HepG2 (cell line): ENCODE results near the gene NT5DC1. TPM values are rescaled to one million over a fixed set of nuclear protein-coding genes. Genes with fewer than 3 reads are reported as not detected.

Experiments used
- ATAC-seq: fragments of 200-7000 bp; cut with Tn5 transposase; 3 replicates; pipeline ENCODE4 v1.9.1; 2020; ENCODE audit warnings: mild to moderate bottlenecking, moderate library complexity
- BruUV-seq: library from RNA; stranded (reverse); fragments of 400-500 nt; replicated peaks from 2 replicates; lab custom pipeline; 2021; lab: Mats Ljungman, UMichigan
- CTCF ChIA-PET: fragments of 300-600 bp; formaldehyde crosslinking; extraction: SDS; loops from one replicate; lab custom pipeline; 2021; ENCODE audit warnings: low total read pairs, inconsistent platforms, low intra/inter-chr PET ratio; lab: Yijun Ruan, JAX
- POLR2A ChIA-PET: fragments of 350-600 bp; sonication (Branson Sonifier 250); formaldehyde crosslinking; loops from one replicate; lab custom pipeline; 2020; ENCODE audit warnings: antibody characterized with exemption, inconsistent platforms; lab: Yijun Ruan, JAX
- DNase-seq: peaks from one replicate; pipeline ENCODE4 v3.0.0-alpha.2; 2015; ENCODE audit warnings: low spot score
- FAIRE-seq: peaks from 3 replicates; lab custom pipeline; 2011; peaks lifted over from hg19 to GRCh38; lab: Jason Lieb, UNC
- H2AFZ ChIP-seq: one replicate; pipeline ENCODE4 v1.6.1; 2011; ENCODE audit warnings: low read length, inconsistent platforms
- H3K27ac ChIP-seq: fragments of 300-600 bp; 3 replicates; pipeline ENCODE4 v1.8.0; 2011; ENCODE audit warnings: mixed run types, mild to moderate bottlenecking, mixed read lengths, low read length, inconsistent platforms; ENCODE audit not compliant: insufficient read depth; ENCODE audit errors: extremely low read length
- H3K27me3 ChIP-seq, 2 experiments: fragments of 200-600 bp in 1 of 2; 2 replicates in 1 of 2; 3 replicates in 1 of 2; pipeline versions ENCODE4 v1.6.0 to v1.8.0; 2011; ENCODE audit warnings: low read length in 2 of 2, mild to moderate bottlenecking in 2 of 2, moderate library complexity in 2 of 2, inconsistent platforms in 1 of 2; ENCODE audit not compliant: insufficient read depth in 2 of 2, control insufficient read depth in 1 of 2
- H3K36me3 ChIP-seq, 2 experiments: fragments of 200-600 bp in 1 of 2; replicated peaks in 1 of 2; 2 replicates in 1 of 2; 3 replicates in 1 of 2; pipeline versions ENCODE4 v1.5.1 to v1.8.0; 2011; ENCODE audit warnings: low read length in 2 of 2, inconsistent platforms in 1 of 2; ENCODE audit not compliant: insufficient read depth in 2 of 2, control insufficient read depth in 1 of 2
- H3K4me1 ChIP-seq: 2 replicates; pipeline ENCODE4 v1.5.1; 2012; ENCODE audit warnings: low read length, inconsistent platforms; ENCODE audit not compliant: insufficient read depth
- H3K4me2 ChIP-seq: 2 replicates; pipeline ENCODE4 v1.6.0; 2011; ENCODE audit warnings: low read depth, low read length, inconsistent platforms
- H3K4me3 ChIP-seq, 3 experiments: fragments of 200-600 bp in 1 of 3; sonication (generic), shearing (Covaris generic) in 1 of 3; replicated peaks in 1 of 3; 2 replicates each; pipeline ENCODE4 v1.5.1; 2011 to 2016; ENCODE audit warnings: low read length in 3 of 3, inconsistent platforms in 2 of 3, low read depth in 2 of 3, mild to moderate bottlenecking in 2 of 3, control low read depth in 1 of 3, mixed read lengths in 1 of 3; ENCODE audit not compliant: insufficient read depth in 1 of 3
- H3K79me2 ChIP-seq: one replicate; pipeline ENCODE4 v1.6.1; 2011; ENCODE audit warnings: low read length, inconsistent platforms; ENCODE audit not compliant: insufficient read depth
- H3K9ac ChIP-seq: 2 replicates; pipeline ENCODE4 v1.6.0; 2011; ENCODE audit warnings: mild to moderate bottlenecking, low read depth, low read length, inconsistent platforms; ENCODE audit not compliant: insufficient read depth
- H3K9me3 ChIP-seq: 2 replicates; pipeline ENCODE4 v1.5.1; 2012; ENCODE audit warnings: mild to moderate bottlenecking, low read length
- H4K20me1 ChIP-seq: 2 replicates; pipeline ENCODE4 v1.6.0; 2011; ENCODE audit warnings: inconsistent platforms, mild to moderate bottlenecking, low read length, moderate library complexity; ENCODE audit not compliant: insufficient read depth
- GATA4 ChIP-seq: sonication (generic); IDR thresholded peaks from 2 replicates; pipeline ENCODE4 v1.6.1; 2016; ENCODE audit warnings: antibody characterized with exemption, low read depth, borderline replicate concordance
- HDAC6 ChIP-seq: fragments of 200-600 bp; sonication (generic); IDR thresholded peaks from 2 replicates; pipeline ENCODE4 v1.7.0; 2017; ENCODE audit warnings: mild to moderate bottlenecking, antibody characterized with exemption, low read length, low read depth
- HNRNPK ChIP-seq: fragments of 200-400 bp; formaldehyde crosslinking; IDR thresholded peaks from 2 replicates; pipeline ENCODE4 v1.6.1; 2018; ENCODE audit warnings: low read length, low read depth, moderate library complexity, mild to moderate bottlenecking; ENCODE audit not compliant: poor library complexity, severe bottlenecking
- POLR2A ChIP-seq, 2 experiments: IDR thresholded peaks; 2 replicates each; pipeline ENCODE4 v1.6.1; 2011; ENCODE audit warnings: low read depth in 2 of 2, low read length in 2 of 2, mild to moderate bottlenecking in 1 of 2, moderate library complexity in 1 of 2; ENCODE audit not compliant: insufficient read depth in 1 of 2
- RBM22 ChIP-seq: fragments of 200-400 bp; formaldehyde crosslinking; optimal IDR thresholded peaks from 2 replicates; pipeline ENCODE3; 2017; ENCODE audit warnings: mild to moderate bottlenecking, low read length, moderate library complexity
- whole genome bisulfite sequencing: methylation state at CpG from one replicate; pipeline ENCODE4 v1.1.6; 2017; ENCODE audit warnings: low lambda C conversion rate; 5-methylcytosine and 5-hydroxymethylcytosine counted together
- in situ Hi-C: cut with HindIII; loops from 2 replicates; pipeline ENCODE4 v1.10.0; 2017; ENCODE audit warnings: low pct_unique_long_range_greater_than_20kb; ENCODE audit not compliant: extremely low pct_ligation_motif_present
- intact Hi-C: fragments of 100-400 bp; cut with micrococcal nuclease; formaldehyde crosslinking; loops from one replicate; pipeline ENCODE4 v1.10.0; 2022; ENCODE audit not compliant: unreplicated experiment
- polyA plus RNA-seq, 8 experiments: library from polyadenylated mRNA; depleted of rRNA in 3 of 8; stranded (reverse) in 7 of 8; unstranded in 1 of 8; fragments of >200 nt; fragmentation: Illumina TruSeq in 4 of 8; extraction: Trizol in 4 of 8; gene quantifications; 2 replicates each; pipeline versions ENCODE4 v1.2.1 to v1.2.3, GENCODE V29; 2011 to 2016; ENCODE audit warnings: low read depth in 4 of 8, missing spikeins in 1 of 8, mixed read lengths in 1 of 8; ENCODE audit not compliant: insufficient read depth in 1 of 8
- total RNA-seq, 5 experiments: library from RNA; depleted of rRNA; stranded (reverse); fragments of >200 nt; fragmentation: Illumina TruSeq; extraction: Trizol; gene quantifications; 2 replicates each; pipeline ENCODE4 v1.2.3, GENCODE V29; 2016; ENCODE audit warnings: low read depth in 1 of 5

NT5DC1 gene
- total and polyA plus RNA-seq, 2 of the 13 experiments (the other 11 are each of a cell fraction or from before 2014, with no cell fraction given), result 27.0 to 56.1 TPM

DNA sequence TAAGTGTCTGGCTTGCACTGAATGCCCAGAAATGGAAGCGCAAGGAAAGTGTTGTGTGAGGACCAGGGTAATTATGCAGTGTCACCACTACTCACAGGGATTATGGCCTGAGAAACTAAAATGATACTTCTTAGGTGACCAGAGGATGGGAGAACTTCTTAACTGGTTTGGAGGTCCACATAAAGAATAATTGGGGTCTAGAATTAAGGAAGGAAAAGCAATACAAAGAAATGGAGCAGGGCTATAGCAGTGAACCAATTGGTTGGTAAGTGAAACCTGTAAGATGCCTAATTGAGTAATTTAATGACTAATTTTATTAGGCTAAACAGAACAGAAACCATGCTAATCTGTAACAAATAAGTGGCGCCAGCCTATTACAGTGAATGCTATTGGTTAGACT lies 147.9 kb downstream of the NT5DC1 start:
- Histone ChIP-seq H3K4me3 (no peak overlapping the region), H2AFZ (no peak overlapping the region), H3K9me3 (no peaks in the 10 kb centered on the region), H3K4me2 (no peak overlapping the region), H3K27ac (no peak overlapping the region), H3K79me2 (peaks cover 10% of the 10 kb centered on the region), H3K9ac (no peak overlapping the region), H3K36me3 (peaks cover 0 to 2% of the 10 kb centered on the region in 2 experiments; a peak in 1 of 5 replicates), H4K20me1 (no peaks in the 10 kb centered on the region), H3K27me3 (no peaks in the 10 kb centered on the region), H3K4me1 (peaks cover 60% of the 10 kb centered on the region)
- in situ Hi-C loops, result no loop called here
- DNase-seq (no peak), ATAC-seq (no peak), FAIRE-seq (no peak)
- CTCF ChIA-PET, result no interaction called here
- BruUV-seq, result no TSS peak
- no peak for TF ChIP-seq GATA4
- TF ChIP-seq RBM22, result peak; percentile 39
- 97% methylated on average over 2 of the region's 2 CpGs for WGBS
- intact Hi-C loops, result no loop called here
- POLR2A ChIA-PET, result no interaction called here

DNA sequence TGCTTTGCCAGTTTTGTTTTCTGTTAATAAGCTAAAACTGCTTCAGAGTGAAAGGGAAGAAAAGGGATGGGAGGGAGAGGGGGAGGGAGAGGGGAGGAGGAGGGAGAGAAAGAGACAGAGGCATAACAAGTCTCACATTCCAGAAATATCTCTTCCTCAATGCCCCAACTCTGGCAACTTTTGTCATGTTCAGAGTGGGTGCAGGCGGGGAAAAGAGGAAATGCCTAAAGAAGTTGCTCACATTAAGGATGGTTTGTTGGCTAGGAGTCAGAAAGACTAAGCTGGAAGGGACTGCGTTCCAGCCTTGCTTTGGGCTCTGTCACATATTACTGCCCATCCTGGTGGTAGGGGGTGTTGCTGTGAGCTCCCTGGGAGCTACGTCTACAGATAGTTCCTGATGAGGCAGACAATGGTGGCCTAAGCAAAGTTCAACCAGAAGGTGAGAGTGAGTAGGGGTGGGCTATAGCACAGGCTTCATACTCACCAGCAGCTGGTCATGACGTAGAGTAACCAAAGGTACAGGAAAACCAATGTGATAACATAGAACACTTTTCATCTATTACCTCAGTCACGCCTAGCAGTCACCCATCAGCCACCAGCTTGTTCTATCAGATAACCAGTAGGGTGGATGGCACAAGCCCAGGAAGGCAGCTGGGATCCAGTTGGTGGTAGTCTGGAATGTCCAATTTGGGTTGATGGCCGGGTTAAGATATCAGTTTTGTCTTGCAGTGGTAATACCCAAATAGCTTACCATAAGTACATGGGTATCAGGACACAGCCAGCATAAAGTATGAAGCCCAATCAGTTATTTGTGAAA lies 151.1 kb downstream of the NT5DC1 start:
- ChIA-PET CTCF (no interaction called here), POLR2A (interaction anchor here (0.9 to 2.1 kb wide), 2 partner anchors 27 to 28 kb away, joined by 4 to 8 read pairs; partner anchors contain the start of gene TSPYL1)
- H3K4me1 ChIP-seq, result peaks cover 74% of the 10 kb centered on the region
- H3K4me3 ChIP-seq, result no peak overlapping the region
- FAIRE-seq (no peak), ATAC-seq (no peak), DNase-seq (no peak)
- no peaks in the 10 kb centered on the region for H3K9me3 ChIP-seq
- H3K79me2 ChIP-seq, result peaks cover 22% of the 10 kb centered on the region
- in situ Hi-C loops (no loop called here), intact Hi-C loops (loop anchor here (5.0 to 10.0 kb wide), 2 partner anchors 1233 to 1426 kb away; partner anchors contain the start of genes DCBLD1 and NUS1)
- 97% methylated on average over 6 of the region's 6 CpGs for WGBS
- no TSS peak for BruUV-seq
- TF ChIP-seq HDAC6 (no peak), HNRNPK (peak; percentile 72), POLR2A (IDR thresholded peaks at IDR 0.05; ENCODE audit: insufficient read depth in 1 of 2, low read depth in 2 of 2, low read length in 2 of 2) (peak in 1 of 2 experiments; percentile 17; a peak in 1 of 4 replicates)
- H2AFZ ChIP-seq, result no peak overlapping the region
- no peaks in the 10 kb centered on the region for H3K27me3 ChIP-seq
- no peak overlapping the region for H3K27ac ChIP-seq
- no peak overlapping the region for H3K9ac ChIP-seq
- peak overlapping the region; percentile 92 for H3K4me2 ChIP-seq
- H3K36me3 ChIP-seq, result 0 out of 5 replicates have a peak, but pooled peaks cover 0 to 2% of the 10 kb centered on the region in 2 experiments
- H4K20me1 ChIP-seq, result no peaks in the 10 kb centered on the region
